OCI-LY7 (cell line): ENCODE results near the gene GPX7. TPM values are rescaled to one million over a fixed set of nuclear protein-coding genes. Genes with fewer than 3 reads are reported as not detected.

Experiments used
- BruUV-seq: library from RNA; stranded (reverse); fragments of 400-500 nt; replicated peaks from 2 replicates; lab custom pipeline; 2021; lab: Mats Ljungman, UMichigan
- CTCF ChIA-PET: fragments of 300-600 bp; sonication (Branson Sonifier 250); formaldehyde crosslinking; loops from one replicate; lab custom pipeline; 2022; ENCODE audit warnings: antibody characterized with exemption; ENCODE audit not compliant: unreplicated experiment; lab: Charles Lee
- POLR2A ChIA-PET: fragments of 300-600 bp; sonication (Branson Sonifier 250); formaldehyde crosslinking; loops from one replicate; lab custom pipeline; 2022; ENCODE audit warnings: antibody characterized with exemption; lab: Charles Lee
- DNase-seq: peaks from one replicate; pipeline ENCODE4 v3.0.0-alpha.2; 2015; ENCODE audit warnings: low spot score
- H2AFZ ChIP-seq: fragments of 200-600 bp; sonication (generic), shearing (Covaris generic); 2 replicates; pipeline ENCODE4 v1.6.1; 2014; ENCODE audit warnings: mild to moderate bottlenecking, antibody characterized with exemption, low read length, moderate library complexity
- H3K27ac ChIP-seq: fragments of 200-600 bp; sonication (generic); 2 replicates; pipeline ENCODE4 v1.5.1; 2014; ENCODE audit warnings: mixed run types, low read depth, mild to moderate bottlenecking, moderate library complexity, low read length, inconsistent platforms; ENCODE audit not compliant: poor library complexity, severe bottlenecking
- H3K36me3 ChIP-seq: fragments of 200-600 bp; sonication (generic); 2 replicates; pipeline ENCODE4 v1.6.1; 2014; ENCODE audit warnings: mild to moderate bottlenecking, antibody characterized with exemption, low read length, moderate library complexity, mixed read lengths; ENCODE audit not compliant: insufficient read depth
- H3K4me1 ChIP-seq: fragments of 200-600 bp; sonication (generic); 2 replicates; pipeline ENCODE4 v1.5.1; 2014; ENCODE audit warnings: mild to moderate bottlenecking, low read length; ENCODE audit not compliant: insufficient read depth, poor library complexity, severe bottlenecking
- H3K4me2 ChIP-seq: fragments of 200-600 bp; sonication (generic); 2 replicates; pipeline ENCODE4 v1.6.1; 2014; ENCODE audit warnings: mild to moderate bottlenecking, low read length
- H3K4me3 ChIP-seq: fragments of 200-600 bp; sonication (generic); 2 replicates; pipeline ENCODE4 v1.5.1; 2014; ENCODE audit warnings: mild to moderate bottlenecking, low read depth, low read length; ENCODE audit not compliant: poor library complexity, severe bottlenecking
- H3K79me2 ChIP-seq: fragments of 200-600 bp; sonication (generic); 2 replicates; pipeline ENCODE4 v1.6.1; 2016; ENCODE audit warnings: low read depth, mild to moderate bottlenecking, low read length, moderate library complexity, mixed read lengths; ENCODE audit not compliant: insufficient read depth
- H3K9me2 ChIP-seq: fragments of 200-600 bp; sonication (generic); 2 replicates; pipeline ENCODE4 v1.6.1; 2016; ENCODE audit warnings: mild to moderate bottlenecking, low read length, mixed read lengths; ENCODE audit not compliant: insufficient read depth
- H3K9me3 ChIP-seq: fragments of 200-600 bp; sonication (generic); 2 replicates; pipeline ENCODE4 v1.6.1; 2014; ENCODE audit warnings: mild to moderate bottlenecking, mixed run types, low read length, mixed read lengths
- H4K20me1 ChIP-seq: fragments of 200-600 bp; sonication (generic); 2 replicates; pipeline ENCODE4 v1.6.1; 2014; ENCODE audit warnings: mild to moderate bottlenecking, antibody characterized with exemption, low read length, moderate library complexity, mixed read lengths; ENCODE audit not compliant: insufficient read depth
- CTCF ChIP-seq: fragments of 200-600 bp; sonication (generic); conservative IDR thresholded peaks from 2 replicates; pipeline ENCODE4 v1.5.1; 2014; ENCODE audit warnings: mild to moderate bottlenecking, antibody characterized with exemption, low read length, moderate library complexity, mixed read lengths
- EZH2phosphoT487 ChIP-seq: fragments of 200-600 bp; sonication (generic); IDR thresholded peaks from 2 replicates; pipeline ENCODE4 v1.6.1; 2018; ENCODE audit warnings: low read depth, borderline replicate concordance, mild to moderate bottlenecking, mixed run types, antibody characterized with exemption, low read length, moderate library complexity, mixed read lengths
- intact Hi-C: fragments of 100-400 bp; cut with micrococcal nuclease; formaldehyde crosslinking; loops from one replicate; pipeline ENCODE4 v1.10.0; 2022; ENCODE audit not compliant: unreplicated experiment
- total RNA-seq, 2 experiments: library from RNA; depleted of rRNA in 1 of 2; stranded (reverse); fragments of >200 nt in 1 of 2; shearing (Covaris generic) in 1 of 2; gene quantifications; 2 replicates each; pipeline ENCODE4 v1.2.3, GENCODE V29; 2014 to 2022

The GPX7 gene
- total RNA-seq, 2 experiments from 2014 or later, result not detected

- no TSS peak for BruUV-seq
- H3K4me1 ChIP-seq, result peaks cover 23% of the 10 kb centered on the region
- peak overlapping the region; percentile 35; the same call in 1 of the 2 replicates for H3K4me2 ChIP-seq
- ChIA-PET CTCF (no interaction called here), POLR2A (interaction anchor here (1.1 to 1.7 kb wide), 6 partner anchors 16 to 52 kb away, joined by 3 to 5 read pairs (median 4); partner anchors contain the start of gene TUT4)
- no peak for DNase-seq
- no peaks in the 10 kb centered on the region for H3K36me3 ChIP-seq
- no peak overlapping the region for H3K27ac ChIP-seq
- H3K9me3 ChIP-seq, result no peaks in the 10 kb centered on the region
- intact Hi-C loops, result no loop called here
- TF ChIP-seq EZH2phosphoT487, result no peak
- no peak for TF ChIP-seq CTCF
- no peak overlapping the region for H3K4me3 ChIP-seq
- no peaks in the 10 kb centered on the region for H3K79me2 ChIP-seq
- no peaks in the 10 kb centered on the region for H3K9me2 ChIP-seq
- H4K20me1 ChIP-seq, result no peaks in the 10 kb centered on the region
- 0 out of 2 replicates have a peak overlapping the region, but pooled peaks have one; percentile 1 for H2AFZ ChIP-seq
Observed at GRCh38 chr1:52602856-52603600, 857 bp downstream of the GPX7 start.

- H3K9me3 ChIP-seq, result no peaks in the 10 kb centered on the region
- no TSS peak for BruUV-seq
- H3K9me2 ChIP-seq, result no peaks in the 10 kb centered on the region
- peak overlapping the region; percentile 35 for H3K4me2 ChIP-seq
- H4K20me1 ChIP-seq, result no peaks in the 10 kb centered on the region
- H3K4me3 ChIP-seq, result no peak overlapping the region
- DNase-seq, result no peak
- 0 out of 2 replicates have a peak overlapping the region, but pooled peaks have one; percentile 1 for H2AFZ ChIP-seq
- intact Hi-C loops, result no loop called here
- no peak overlapping the region for H3K27ac ChIP-seq
- TF ChIP-seq CTCF (no peak), EZH2phosphoT487 (no peak)
- H3K4me1 ChIP-seq, result peaks cover 23% of the 10 kb centered on the region
- no peaks in the 10 kb centered on the region for H3K79me2 ChIP-seq
- POLR2A ChIA-PET, result interaction anchor here (0.6 to 1.8 kb wide), 8 partner anchors 10 to 316 kb away, joined by 3 to 7 read pairs (median 4); partner anchors contain the start of gene TUT4
- CTCF ChIA-PET, result no interaction called here
- H3K36me3 ChIP-seq, result no peaks in the 10 kb centered on the region
Observed at GRCh38 chr1:52603630-52604029, 1.5 kb downstream of the GPX7 start.
